Upper lobe of left lung (tissue), 6 donors: ENCODE results near the gene APOA1. TPM values are rescaled to one million over a fixed set of nuclear protein-coding genes. Genes with fewer than 3 reads are reported as not detected.

Experiments used
- ATAC-seq, 2 donors: fragments of 200-7000 bp; cut with Tn5 transposase; one replicate each; pipeline ENCODE4 v1.9.1; 2022; ENCODE audit warnings: mild to moderate bottlenecking in 2 of 2, moderate library complexity in 2 of 2; ENCODE audit not compliant: low FRiP score in 2 of 2
- DNase-seq, 2 donors: peaks; one replicate each; pipeline ENCODE4 v3.0.0-alpha.2; 2019 to 2020
- H3K27ac ChIP-seq, 4 donors: fragments of 200-600 bp; sonication (generic); one replicate each; pipeline ENCODE4 v1.5.1; 2016 to 2019
- H3K27me3 ChIP-seq, 4 donors: fragments of 200-600 bp; sonication (generic); one replicate each; pipeline ENCODE4 v1.5.1; 2017 to 2019
- H3K36me3 ChIP-seq, 4 donors: fragments of 200-600 bp; sonication (generic); one replicate each; pipeline ENCODE4 v1.5.1; 2016 to 2019
- H3K4me1 ChIP-seq, 4 donors: fragments of 200-600 bp; sonication (generic); one replicate each; pipeline ENCODE4 v1.5.1; 2018 to 2019
- H3K4me3 ChIP-seq, 4 donors: fragments of 200-600 bp; sonication (generic); one replicate each; pipeline ENCODE4 v1.5.1; 2017 to 2019; ENCODE audit warnings: mild to moderate bottlenecking in 2 of 4, moderate library complexity in 1 of 4
- H3K9me3 ChIP-seq, 4 donors: fragments of 200-600 bp; sonication (generic); one replicate each; pipeline ENCODE4 v1.5.1; 2018 to 2019
- EP300 ChIP-seq, 4 donors: sonication (generic); formaldehyde crosslinking; IDR thresholded peaks; one replicate each; pipeline ENCODE4 v1.5.1; 2017; ENCODE audit warnings: antibody characterized with exemption in 4 of 4, control low read depth in 2 of 4
- POLR2A ChIP-seq, 4 donors: fragments of 450-650 bp; IDR thresholded peaks; one replicate each; pipeline ENCODE4 v1.5.1; 2016 to 2017; ENCODE audit warnings: antibody characterized with exemption in 4 of 4, mild to moderate bottlenecking in 2 of 4
- POLR2AphosphoS5 ChIP-seq, 2 donors: sonication (generic); formaldehyde crosslinking; IDR thresholded peaks; one replicate each; pipeline ENCODE4 v1.5.1; 2017; ENCODE audit warnings: antibody characterized with exemption in 2 of 2
- WGBS, 2 donors: methylation state at CpG; one replicate each; pipeline ENCODE4 v1.1.5; 2017 to 2018; 5-methylcytosine and 5-hydroxymethylcytosine counted together
- total RNA-seq, 6 donors: library from RNA; depleted of rRNA in 4 of 6; stranded (reverse); fragments of >200 nt in 4 of 6; gene quantifications; one replicate each; pipeline versions ENCODE4 v1.1.0 to v1.2.1, GENCODE V29; 2016 to 2021
- TF ChIP-seq, protein P1 (sequence below), 6 experiments: fragments of 450-650 bp in 4 of 6; fragments of 200-600 bp in 2 of 6; sonication (generic) in 2 of 6; IDR thresholded peaks; one replicate each; pipeline ENCODE4 v1.5.1; 2016 to 2019; ENCODE audit warnings: antibody characterized with exemption in 6 of 6
- donor health status: DM: no; HTN: no; CAD: no; lungs with moderate emphysema.
- donor health status: DM: no; HTN: yes; CAD: no; lungs with severe emphysema.

The APOA1 gene
- total RNA-seq, 6 donors from 2014 or later: 3.1 to 36.0 (median 5.9) TPM

DNA sequence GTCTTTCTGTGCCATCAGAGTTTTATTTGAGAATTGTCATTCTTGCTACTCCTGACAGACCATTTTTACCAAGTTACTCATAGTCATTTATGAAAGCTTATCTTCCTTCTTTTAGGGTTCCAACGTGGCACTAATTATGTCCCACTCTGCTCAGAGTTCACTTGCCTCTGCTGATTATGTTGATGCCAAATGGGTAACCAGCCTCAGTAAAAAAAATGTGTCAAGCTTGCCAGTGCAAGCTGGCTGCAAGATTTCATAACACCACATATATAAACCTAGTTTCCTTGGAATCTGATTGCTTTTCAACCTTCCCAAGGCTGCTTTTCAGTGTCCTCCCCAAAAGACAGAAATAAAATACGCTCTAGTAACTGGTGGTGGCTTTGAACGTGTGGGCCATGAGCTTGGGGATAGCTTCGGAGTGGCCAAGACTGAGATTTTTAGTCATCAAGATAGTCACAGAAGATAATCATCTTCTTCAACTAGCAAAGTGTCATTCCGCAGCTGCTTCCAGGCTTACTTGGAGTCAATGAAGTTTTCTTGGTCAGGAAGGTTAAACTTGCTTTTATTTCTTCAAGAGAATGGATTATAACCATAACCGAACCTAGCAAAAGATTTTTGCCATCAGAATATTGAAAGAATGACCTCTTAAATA lies 29.5 kb upstream of the APOA1 start:
- H3K9me3 ChIP-seq: no peaks in the 10 kb centered on the region
- WGBS, 2 donors: 89 to 91% methylated on average over 6 of the region's 6 CpGs
- H3K4me1 ChIP-seq: peaks cover 0 to 9% (median 3%) of the 10 kb centered on the region in 4 donors
- ATAC-seq (no peak), DNase-seq (no peak)
- H3K27ac ChIP-seq: no peak overlapping the region
- no peaks in the 10 kb centered on the region for H3K27me3 ChIP-seq
- H3K4me3 ChIP-seq: no peak overlapping the region
- peaks cover 7 to 98% (median 53%) of the 10 kb centered on the region in 4 donors for H3K36me3 ChIP-seq
- TF ChIP-seq, protein P1, sequence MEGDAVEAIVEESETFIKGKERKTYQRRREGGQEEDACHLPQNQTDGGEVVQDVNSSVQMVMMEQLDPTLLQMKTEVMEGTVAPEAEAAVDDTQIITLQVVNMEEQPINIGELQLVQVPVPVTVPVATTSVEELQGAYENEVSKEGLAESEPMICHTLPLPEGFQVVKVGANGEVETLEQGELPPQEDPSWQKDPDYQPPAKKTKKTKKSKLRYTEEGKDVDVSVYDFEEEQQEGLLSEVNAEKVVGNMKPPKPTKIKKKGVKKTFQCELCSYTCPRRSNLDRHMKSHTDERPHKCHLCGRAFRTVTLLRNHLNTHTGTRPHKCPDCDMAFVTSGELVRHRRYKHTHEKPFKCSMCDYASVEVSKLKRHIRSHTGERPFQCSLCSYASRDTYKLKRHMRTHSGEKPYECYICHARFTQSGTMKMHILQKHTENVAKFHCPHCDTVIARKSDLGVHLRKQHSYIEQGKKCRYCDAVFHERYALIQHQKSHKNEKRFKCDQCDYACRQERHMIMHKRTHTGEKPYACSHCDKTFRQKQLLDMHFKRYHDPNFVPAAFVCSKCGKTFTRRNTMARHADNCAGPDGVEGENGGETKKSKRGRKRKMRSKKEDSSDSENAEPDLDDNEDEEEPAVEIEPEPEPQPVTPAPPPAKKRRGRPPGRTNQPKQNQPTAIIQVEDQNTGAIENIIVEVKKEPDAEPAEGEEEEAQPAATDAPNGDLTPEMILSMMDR (IDR thresholded peaks at IDR 0.05): no peak
- TF ChIP-seq POLR2AphosphoS5 (IDR thresholded peaks at IDR 0.05) (no peak), POLR2A (IDR thresholded peaks at IDR 0.05) (no peak), EP300 (IDR thresholded peaks at IDR 0.05) (no peak)

DNA sequence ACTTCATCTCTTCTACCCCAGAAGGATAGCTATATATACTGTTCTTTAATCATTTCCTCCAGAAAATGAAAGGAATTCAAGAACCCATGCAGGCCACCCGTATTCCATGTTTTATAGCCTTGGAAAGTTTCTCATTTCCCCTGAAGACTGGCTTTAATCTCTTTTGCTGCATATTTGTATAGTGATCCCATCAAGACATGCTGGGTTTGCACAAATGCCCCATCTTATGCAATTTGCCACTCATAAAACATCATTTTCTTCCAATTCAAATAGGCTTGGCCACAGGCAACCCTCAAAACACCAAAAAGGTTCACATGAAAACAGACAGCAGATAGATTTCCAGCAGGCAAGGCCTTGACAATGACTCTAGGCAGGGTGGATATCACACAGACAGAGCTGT lies 28.3 kb upstream of the APOA1 start:
- Histone ChIP-seq H3K4me3 (no peak overlapping the region), H3K36me3 (peaks cover 7 to 98% (median 65%) of the 10 kb centered on the region in 4 donors), H3K27ac (no peak overlapping the region), H3K4me1 (peaks cover 0 to 2% (median 0%) of the 10 kb centered on the region in 4 donors), H3K9me3 (no peaks in the 10 kb centered on the region), H3K27me3 (no peaks in the 10 kb centered on the region)
- WGBS, 2 donors: 76 to 85% methylated on average over 1 of the region's 1 CpG
- DNase-seq (no peak), ATAC-seq (no peak)
- TF ChIP-seq EP300 (IDR thresholded peaks at IDR 0.05) (no peak), POLR2A (IDR thresholded peaks at IDR 0.05) (no peak), POLR2AphosphoS5 (IDR thresholded peaks at IDR 0.05) (no peak)
- TF ChIP-seq, protein P1 (IDR thresholded peaks at IDR 0.05): no peak

DNA sequence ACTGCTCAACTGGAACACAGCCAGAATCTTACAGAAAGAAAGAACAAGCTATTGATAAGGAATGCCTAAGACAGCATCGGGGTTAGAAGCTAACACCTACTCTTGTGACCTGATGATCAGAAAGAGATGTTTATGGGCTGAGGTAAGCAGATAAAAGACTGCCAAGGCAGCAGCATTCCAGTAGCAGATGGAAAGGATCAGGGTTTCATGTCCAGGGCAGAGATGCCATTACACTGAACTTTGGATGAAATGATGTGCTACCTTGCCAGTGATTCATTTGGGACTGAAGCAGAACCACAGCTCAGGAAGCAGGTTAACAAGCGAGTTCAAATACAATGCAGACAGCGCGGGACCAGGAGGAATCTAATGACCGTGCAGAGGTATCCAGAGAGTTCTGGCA lies 27.1 kb upstream of the APOA1 start:
- DNase-seq (no peak), ATAC-seq (no peak)
- H3K4me3 ChIP-seq: no peak overlapping the region
- peaks cover 7 to 98% (median 70%) of the 10 kb centered on the region in 4 donors for H3K36me3 ChIP-seq
- no peaks in the 10 kb centered on the region for H3K27me3 ChIP-seq
- H3K9me3 ChIP-seq: no peaks in the 10 kb centered on the region
- WGBS, 2 donors: 92 to 94% methylated on average over 5 of the region's 5 CpGs
- H3K4me1 ChIP-seq: no peaks in the 10 kb centered on the region
- TF ChIP-seq POLR2AphosphoS5 (IDR thresholded peaks at IDR 0.05) (no peak), EP300 (IDR thresholded peaks at IDR 0.05) (no peak), POLR2A (IDR thresholded peaks at IDR 0.05) (no peak)
- TF ChIP-seq, protein P1 (IDR thresholded peaks at IDR 0.05): no peak
- no peak overlapping the region for H3K27ac ChIP-seq

DNA sequence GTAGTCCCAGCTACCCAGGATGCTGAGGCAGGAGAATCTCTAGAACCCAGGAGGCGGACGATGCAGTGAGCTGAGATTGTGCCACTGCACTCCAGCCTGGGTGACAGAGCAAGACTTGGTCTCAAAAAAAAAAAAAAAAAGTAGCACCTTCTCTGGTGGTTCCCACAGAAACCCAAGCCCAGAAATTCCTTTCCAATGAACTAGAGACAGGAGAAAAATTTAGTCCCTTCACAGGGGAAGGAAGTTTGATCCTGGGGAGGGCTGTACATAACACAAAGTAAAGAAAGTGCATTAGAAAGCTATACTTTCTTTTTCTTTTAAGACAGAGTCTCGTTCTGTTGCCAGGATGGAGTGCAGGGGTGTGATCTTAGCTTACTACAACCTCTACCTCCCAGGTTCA lies 25.5 kb upstream of the APOA1 start:
- no peaks in the 10 kb centered on the region for H3K4me1 ChIP-seq
- H3K36me3 ChIP-seq: peaks cover 15 to 99% (median 80%) of the 10 kb centered on the region in 4 donors
- H3K9me3 ChIP-seq: no peaks in the 10 kb centered on the region
- WGBS, 2 donors: 91 to 99% methylated on average over 3 of the region's 3 CpGs
- H3K4me3 ChIP-seq: no peak overlapping the region
- TF ChIP-seq POLR2AphosphoS5 (IDR thresholded peaks at IDR 0.05) (no peak), EP300 (IDR thresholded peaks at IDR 0.05) (no peak), POLR2A (IDR thresholded peaks at IDR 0.05) (no peak)
- TF ChIP-seq, protein P1 (IDR thresholded peaks at IDR 0.05): no peak
- DNase-seq (no peak), ATAC-seq (no peak)
- H3K27me3 ChIP-seq: no peaks in the 10 kb centered on the region
- no peak overlapping the region for H3K27ac ChIP-seq

DNA sequence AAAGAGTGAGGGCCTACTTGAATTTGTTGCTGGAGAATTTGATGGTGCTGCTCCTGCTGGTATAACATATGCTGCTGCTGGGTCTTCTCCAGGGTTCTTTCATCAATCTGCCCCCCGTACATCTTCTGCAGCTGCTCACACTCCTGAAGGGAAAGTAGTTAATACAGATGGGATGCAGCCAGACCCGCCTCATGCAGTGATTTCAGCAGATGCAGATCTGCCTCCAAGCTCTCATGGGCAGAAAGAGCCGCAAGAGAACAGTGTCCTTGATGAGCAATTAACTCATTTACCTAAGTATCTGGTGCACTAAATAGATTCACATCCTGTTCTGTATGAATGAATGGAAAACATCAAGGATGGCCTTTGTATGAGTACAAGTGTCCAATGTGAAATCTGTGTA lies 24.8 kb upstream of the APOA1 start:
- ATAC-seq (no peak), DNase-seq (no peak)
- Histone ChIP-seq H3K4me1 (no peaks in the 10 kb centered on the region), H3K27me3 (no peaks in the 10 kb centered on the region), H3K27ac (no peak overlapping the region), H3K36me3 (peaks cover 12 to 99% (median 80%) of the 10 kb centered on the region in 4 donors), H3K4me3 (no peak overlapping the region), H3K9me3 (no peaks in the 10 kb centered on the region)
- TF ChIP-seq POLR2A (IDR thresholded peaks at IDR 0.05): no peak
- TF ChIP-seq EP300 (IDR thresholded peaks at IDR 0.05): no peak
- TF ChIP-seq, protein P1 (IDR thresholded peaks at IDR 0.05): no peak
- TF ChIP-seq POLR2AphosphoS5 (IDR thresholded peaks at IDR 0.05): no peak
- WGBS, 2 donors: 91 to 99% methylated on average over 3 of the region's 3 CpGs
